Natural killer cell (primary cell): ENCODE results near the gene CACNA1A. TPM values are rescaled to one million over a fixed set of nuclear protein-coding genes. Genes with fewer than 3 reads are reported as not detected.

Source experiments
- ATAC-seq, 3 donors: fragments of 150-1000 bp in 2 of 3; fragments of 200-7000 bp in 1 of 3; cut with Tn5 transposase; 1 replicate in 1 of 3; 2 replicates in 2 of 3; pipeline ENCODE4 v1.10.0; 2021; ENCODE audit warnings: mild to moderate bottlenecking in 2 of 3, moderate library complexity in 2 of 3
- DNase-seq, 2 donors: peaks; one replicate each; pipeline versions ENCODE4 v3.0.0 to v3.0.0-alpha.2; 2013 to 2021; ENCODE audit warnings: mixed read lengths in 1 of 2
- H3K27ac ChIP-seq: one replicate; pipeline ENCODE4 v1.5.1; 2013; ENCODE audit warnings: mild to moderate bottlenecking, low read length
- H3K27me3 ChIP-seq: one replicate; pipeline ENCODE4 v1.6.1; 2013; ENCODE audit warnings: low read length; ENCODE audit not compliant: control insufficient read depth, insufficient read depth
- H3K36me3 ChIP-seq: one replicate; pipeline ENCODE4 v1.6.1; 2013; ENCODE audit warnings: low read length; ENCODE audit not compliant: control insufficient read depth, insufficient read depth
- H3K4me1 ChIP-seq: one replicate; pipeline ENCODE4 v1.6.1; 2013; ENCODE audit warnings: low read length; ENCODE audit not compliant: control insufficient read depth, insufficient read depth
- H3K4me3 ChIP-seq: one replicate; pipeline ENCODE4 v1.5.1; 2013; ENCODE audit warnings: low read length
- H3K9me3 ChIP-seq: one replicate; pipeline ENCODE4 v1.6.1; 2013; ENCODE audit warnings: low read length; ENCODE audit not compliant: control insufficient read depth, insufficient read depth
- H3K27ac Mint-ChIP-seq, 2 donors: one replicate each; pipeline ENCODE4 v1.8.0; 2022; ENCODE audit warnings: mild to moderate bottlenecking in 2 of 2, mixed read lengths in 2 of 2, moderate library complexity in 1 of 2
- H3K27me3 Mint-ChIP-seq, 2 donors: one replicate each; pipeline ENCODE4 v1.8.0; 2022; ENCODE audit warnings: low read depth in 2 of 2, mixed read lengths in 2 of 2
- H3K36me3 Mint-ChIP-seq: one replicate; pipeline ENCODE4 v1.8.0; 2022; ENCODE audit warnings: mixed read lengths
- H3K4me1 Mint-ChIP-seq, 2 donors: one replicate each; pipeline ENCODE4 v1.8.0; 2022; ENCODE audit warnings: mixed read lengths in 2 of 2
- H3K4me3 Mint-ChIP-seq: one replicate; pipeline ENCODE4 v1.8.0; 2022; ENCODE audit warnings: mild to moderate bottlenecking, moderate library complexity, mixed read lengths
- H3K9me3 Mint-ChIP-seq, 2 donors: one replicate each; pipeline ENCODE4 v1.8.0; 2022; ENCODE audit warnings: mixed read lengths in 2 of 2
- WGBS: methylation state at CpG from one replicate; pipeline ENCODE4 v1.1.7; 2013; ENCODE audit warnings: missing lambda C conversion rate; ENCODE audit not compliant: insufficient coverage; 5-methylcytosine and 5-hydroxymethylcytosine counted together
- intact Hi-C: fragments of 100-400 bp; cut with micrococcal nuclease; formaldehyde crosslinking; loops from one replicate; pipeline ENCODE4 v1.14.2; 2022
- total RNA-seq, 4 donors: library from RNA; stranded (reverse); fragments of 120-200 nt in 1 of 4; gene quantifications; one replicate each; pipeline versions ENCODE4 v1.2.3 to v1.2.4, GENCODE V29; 2013 to 2022
- TF ChIP-seq, protein P1 (sequence below): fragments of 200-600 bp; IDR thresholded peaks from one replicate; pipeline ENCODE4 v1.8.0; 2022; ENCODE audit warnings: antibody characterized with exemption

CACNA1A gene
- total RNA-seq, 3 donors from 2014 or later (not counting 1 experiment from before 2014, with no cell fraction given) = 0.59 to 0.85 (median 0.75) TPM

DNA sequence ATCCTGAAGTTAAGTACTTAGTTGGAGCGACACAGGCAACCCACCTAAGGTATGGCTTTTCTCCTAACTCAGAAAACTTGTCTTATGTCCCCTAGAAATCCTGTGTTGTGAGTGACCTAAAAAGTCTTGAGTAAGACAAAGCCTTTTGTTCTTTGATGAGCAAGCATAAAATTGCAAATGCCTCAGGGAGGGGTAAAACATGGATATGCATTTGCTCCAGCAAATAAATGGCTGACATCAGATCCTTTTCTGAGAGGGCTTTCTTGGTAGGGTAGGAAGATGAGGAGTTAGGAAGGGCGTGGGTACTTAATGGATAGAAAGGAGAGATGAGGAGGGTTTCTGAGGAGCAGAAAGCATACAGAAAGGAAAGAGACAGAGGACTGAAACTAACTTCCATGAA is 192.4 kb downstream of the CACNA1A start:
- intact Hi-C loops = no loop called here
- H3K4me3 ChIP-seq = no peak overlapping the region
- H3K4me3 Mint-ChIP-seq = no peak overlapping the region
- H3K4me1 ChIP-seq = no peaks in the 10 kb centered on the region
- H3K9me3 ChIP-seq = no peaks in the 10 kb centered on the region
- H3K27ac ChIP-seq = no peak overlapping the region
- no peak overlapping the region for H3K27ac Mint-ChIP-seq
- H3K27me3 Mint-ChIP-seq = peaks cover 10 to 13% of the 10 kb centered on the region in 2 donors
- H3K36me3 ChIP-seq = no peaks in the 10 kb centered on the region
- TF ChIP-seq, protein P1, sequence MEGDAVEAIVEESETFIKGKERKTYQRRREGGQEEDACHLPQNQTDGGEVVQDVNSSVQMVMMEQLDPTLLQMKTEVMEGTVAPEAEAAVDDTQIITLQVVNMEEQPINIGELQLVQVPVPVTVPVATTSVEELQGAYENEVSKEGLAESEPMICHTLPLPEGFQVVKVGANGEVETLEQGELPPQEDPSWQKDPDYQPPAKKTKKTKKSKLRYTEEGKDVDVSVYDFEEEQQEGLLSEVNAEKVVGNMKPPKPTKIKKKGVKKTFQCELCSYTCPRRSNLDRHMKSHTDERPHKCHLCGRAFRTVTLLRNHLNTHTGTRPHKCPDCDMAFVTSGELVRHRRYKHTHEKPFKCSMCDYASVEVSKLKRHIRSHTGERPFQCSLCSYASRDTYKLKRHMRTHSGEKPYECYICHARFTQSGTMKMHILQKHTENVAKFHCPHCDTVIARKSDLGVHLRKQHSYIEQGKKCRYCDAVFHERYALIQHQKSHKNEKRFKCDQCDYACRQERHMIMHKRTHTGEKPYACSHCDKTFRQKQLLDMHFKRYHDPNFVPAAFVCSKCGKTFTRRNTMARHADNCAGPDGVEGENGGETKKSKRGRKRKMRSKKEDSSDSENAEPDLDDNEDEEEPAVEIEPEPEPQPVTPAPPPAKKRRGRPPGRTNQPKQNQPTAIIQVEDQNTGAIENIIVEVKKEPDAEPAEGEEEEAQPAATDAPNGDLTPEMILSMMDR = no peak
- H3K36me3 Mint-ChIP-seq = no peaks in the 10 kb centered on the region
- no peaks in the 10 kb centered on the region for H3K27me3 ChIP-seq
- WGBS = 76% methylated on average over 2 of the region's 2 CpGs
- ATAC-seq (no peak), DNase-seq (no peak)
- H3K4me1 Mint-ChIP-seq = no peaks in the 10 kb centered on the region
- no peaks in the 10 kb centered on the region for H3K9me3 Mint-ChIP-seq

DNA sequence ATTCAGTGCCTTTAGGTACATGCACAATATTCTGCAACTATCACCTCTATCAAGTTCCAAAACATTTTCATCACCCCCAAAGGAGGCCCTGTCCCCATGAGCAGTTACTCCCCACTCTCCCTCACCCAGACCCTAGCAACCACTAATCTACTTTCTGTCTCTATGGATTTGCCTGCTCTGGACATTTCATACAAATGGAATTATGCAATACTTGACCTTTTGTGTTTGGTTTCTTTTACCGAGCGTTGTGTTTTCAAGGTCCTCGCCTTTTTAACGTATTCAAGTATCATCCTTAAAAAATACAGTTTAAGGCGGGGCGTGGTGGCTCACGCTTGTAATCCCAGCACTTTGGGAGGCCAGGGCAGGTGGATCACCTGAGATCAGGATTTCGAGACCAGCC is 196.4 kb downstream of the CACNA1A start:
- no peak for DNase-seq
- Histone ChIP-seq H3K9me3 (no peaks in the 10 kb centered on the region), H3K4me3 (no peak overlapping the region), H3K36me3 (no peaks in the 10 kb centered on the region), H3K27me3 (no peaks in the 10 kb centered on the region), H3K4me1 (no peaks in the 10 kb centered on the region), H3K27ac (no peak overlapping the region)
- Mint-ChIP-seq H3K36me3 (no peaks in the 10 kb centered on the region), H3K4me3 (no peak overlapping the region), H3K27me3 (peaks cover 3 to 7% of the 10 kb centered on the region in 2 donors), H3K4me1 (no peaks in the 10 kb centered on the region), H3K9me3 (no peaks in the 10 kb centered on the region), H3K27ac (no peak overlapping the region)
- TF ChIP-seq, protein P1 = no peak
- intact Hi-C loops = loop anchor here (2.0 kb wide), 1 partner anchor 23 kb away; no protein-coding TSS in a partner anchor
- no peak for ATAC-seq
- 91% methylated on average over 8 of the region's 8 CpGs for WGBS

DNA sequence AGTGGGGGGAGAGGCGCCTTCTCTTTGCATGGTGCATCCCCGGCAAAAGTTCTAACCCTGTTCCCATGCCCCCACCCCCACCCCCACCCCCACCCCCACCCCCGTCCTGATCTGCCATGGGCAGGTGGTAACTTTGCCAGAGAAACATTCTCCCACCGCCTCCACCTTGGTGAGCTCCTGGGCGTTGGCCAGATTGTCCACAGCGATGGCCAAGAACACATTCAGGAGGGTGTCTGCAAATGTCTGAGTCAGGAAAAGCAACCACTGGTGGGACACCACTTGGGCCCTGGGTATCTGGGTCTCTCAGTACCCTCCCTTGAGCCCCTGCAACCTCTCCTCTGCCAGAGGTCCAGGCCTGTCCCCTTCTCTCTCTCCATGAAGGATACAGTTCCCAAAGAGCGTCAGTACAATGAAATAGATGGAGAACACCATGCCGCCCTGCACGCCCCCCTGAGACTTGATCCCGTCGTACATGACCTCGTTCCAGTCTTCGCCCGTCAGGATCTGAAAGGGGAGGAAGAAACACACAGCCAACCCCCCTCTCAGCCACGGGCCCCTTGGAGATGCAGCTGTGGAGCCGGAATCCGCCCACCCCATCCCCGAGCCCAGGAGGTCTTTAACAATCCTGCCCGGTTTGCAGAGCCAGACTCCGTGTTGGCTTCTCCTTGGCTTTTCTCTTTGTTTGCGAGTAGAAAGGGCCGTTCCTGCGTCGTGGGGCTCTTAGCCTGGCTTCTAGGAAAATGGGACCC is 202.7 kb downstream of the CACNA1A start:
- H3K27ac ChIP-seq = no peak overlapping the region
- Mint-ChIP-seq H3K27me3 (peaks cover 29 to 43% of the 10 kb centered on the region in 2 donors), H3K27ac (no peak overlapping the region), H3K36me3 (no peaks in the 10 kb centered on the region), H3K4me3 (no peak overlapping the region), H3K9me3 (no peaks in the 10 kb centered on the region), H3K4me1 (peaks cover 0 to 7% of the 10 kb centered on the region in 2 donors)
- intact Hi-C loops = no loop called here
- no peak overlapping the region for H3K4me3 ChIP-seq
- no peaks in the 10 kb centered on the region for H3K9me3 ChIP-seq
- ATAC-seq (no peak), DNase-seq (no peak)
- no peaks in the 10 kb centered on the region for H3K4me1 ChIP-seq
- TF ChIP-seq, protein P1 = no peak
- H3K36me3 ChIP-seq = no peaks in the 10 kb centered on the region
- no peaks in the 10 kb centered on the region for H3K27me3 ChIP-seq
- WGBS = 79% methylated on average over 21 of the region's 24 CpGs
